ENCODE data around the gene EAPP. TPM values are rescaled to one million over a fixed set of nuclear protein-coding genes. Genes with fewer than 3 reads are reported as not detected.
"Not testable (repeated sequence)": the region's sequence is repeated elsewhere in the genome, so short reads cannot be mapped to it uniquely, and the experiment has no call there.

EAPP gene
- total RNA-seq, 1 donor from 2014 or later, result 35.1 TPM

DNA sequence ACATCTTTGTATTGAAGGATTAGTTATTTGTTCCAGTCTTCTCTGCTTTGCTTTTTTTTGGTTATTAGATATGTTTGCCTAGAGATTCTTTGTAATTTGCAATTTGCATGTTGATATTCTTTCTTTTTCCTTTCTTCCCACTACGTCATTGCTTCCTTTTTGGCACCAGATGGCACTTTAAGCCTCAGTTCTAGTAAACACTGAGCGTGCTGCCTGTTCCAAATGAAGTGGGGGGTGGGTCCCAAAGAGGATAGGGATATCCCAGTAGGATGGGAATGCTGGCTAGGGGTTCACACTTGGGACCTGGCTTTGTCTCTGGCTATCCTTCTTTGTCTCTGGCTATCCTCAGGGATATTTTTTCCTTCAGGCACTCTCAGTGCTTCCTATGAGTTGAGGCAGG, 17.0 kb downstream of the EAPP start:
- H3K36me3 Mint-ChIP-seq (ENCODE audit: low read depth), result peaks cover 50% of the 10 kb centered on the region

GRCh38 chr14:34521071-34521470, 18.4 kb downstream of the EAPP start:
- DNase-seq (ENCODE audit: low spot score); H3K4me1 Mint-ChIP-seq (ENCODE audit: low read depth); H3K27ac Mint-ChIP-seq; H3K4me3 Mint-ChIP-seq; H3K9me3 Mint-ChIP-seq; intact Hi-C loops (cut with micrococcal nuclease); H3K27me3 Mint-ChIP-seq (ENCODE audit: insufficient read depth): not testable (repeated sequence)
- H3K36me3 Mint-ChIP-seq (ENCODE audit: low read depth), result peaks cover 50% of the 10 kb centered on the region

More for the DNA sequence above, 17.0 kb downstream of the EAPP start:
- Mint-ChIP-seq H3K27ac (no peak overlapping the region), H3K4me1 (ENCODE audit: low read depth) (peaks cover 4% of the 10 kb centered on the region), H3K27me3 (ENCODE audit: insufficient read depth) (no peaks in the 10 kb centered on the region), H3K9me3 (no peaks in the 10 kb centered on the region), H3K4me3 (no peak overlapping the region)
- no peak for DNase-seq (ENCODE audit: low spot score)
- intact Hi-C loops (cut with micrococcal nuclease), result no loop called here

DNA sequence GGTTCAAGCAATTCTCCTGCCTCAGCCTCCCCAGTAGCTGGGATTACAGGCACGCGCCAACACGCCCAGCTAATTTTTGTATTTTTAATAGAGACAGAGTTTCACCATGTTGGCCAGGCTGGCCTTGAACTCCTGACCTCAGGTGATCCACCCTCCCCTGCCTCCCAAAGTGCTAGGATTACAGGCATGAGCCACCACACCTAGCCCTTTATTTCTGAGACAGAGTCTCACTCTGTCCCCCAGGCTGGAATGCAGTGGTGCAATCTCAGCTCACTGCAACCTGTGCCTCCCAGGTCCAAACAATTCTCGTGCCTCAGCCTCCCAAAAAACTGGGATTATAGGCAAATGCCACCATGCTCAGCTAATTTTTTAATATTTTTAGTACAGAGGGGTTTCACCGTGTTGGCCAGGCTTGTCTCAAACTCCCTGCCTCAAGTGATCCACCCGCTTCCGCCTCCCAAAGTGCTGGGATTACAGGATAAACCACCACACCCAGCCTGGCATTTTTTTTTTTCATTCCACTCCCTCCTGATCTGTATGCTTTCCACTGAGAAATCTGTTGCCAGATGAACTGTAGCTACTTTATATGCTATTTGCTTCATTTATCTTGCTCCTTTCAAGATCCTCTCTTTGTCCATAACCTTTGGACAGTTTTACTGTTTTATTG, 19.1 kb downstream of the EAPP start:
- DNase-seq (ENCODE audit: low spot score); H3K9me3 Mint-ChIP-seq; H3K27ac Mint-ChIP-seq; H3K4me3 Mint-ChIP-seq; H3K27me3 Mint-ChIP-seq (ENCODE audit: insufficient read depth); H3K4me1 Mint-ChIP-seq (ENCODE audit: low read depth); intact Hi-C loops (cut with micrococcal nuclease): not testable (repeated sequence)
- peaks cover 52% of the 10 kb centered on the region for H3K36me3 Mint-ChIP-seq (ENCODE audit: low read depth)

GRCh38 chr14:34507884-34508283, 31.6 kb downstream of the EAPP start:
- no peaks in the 10 kb centered on the region for H3K27me3 Mint-ChIP-seq (ENCODE audit: insufficient read depth)
- DNase-seq (ENCODE audit: low spot score), result no peak
- no peak overlapping the region for H3K27ac Mint-ChIP-seq
- no peaks in the 10 kb centered on the region for H3K36me3 Mint-ChIP-seq (ENCODE audit: low read depth)
- H3K4me3 Mint-ChIP-seq, result no peak overlapping the region
- no peaks in the 10 kb centered on the region for H3K9me3 Mint-ChIP-seq
- intact Hi-C loops (cut with micrococcal nuclease), result no loop called here
- no peaks in the 10 kb centered on the region for H3K4me1 Mint-ChIP-seq (ENCODE audit: low read depth)

- DNase-seq (ENCODE audit: low spot score), result no peak
- no peaks in the 10 kb centered on the region for H3K4me1 Mint-ChIP-seq (ENCODE audit: low read depth)
- intact Hi-C loops (cut with micrococcal nuclease), result no loop called here
- no peaks in the 10 kb centered on the region for H3K9me3 Mint-ChIP-seq
- H3K36me3 Mint-ChIP-seq (ENCODE audit: low read depth), result no peaks in the 10 kb centered on the region
- H3K27ac Mint-ChIP-seq, result no peak overlapping the region
- no peak overlapping the region for H3K4me3 Mint-ChIP-seq
- no peaks in the 10 kb centered on the region for H3K27me3 Mint-ChIP-seq (ENCODE audit: insufficient read depth)
These were observed 32.0 kb downstream of the EAPP start for GRCh38 chr14:34507459-34507858.

DNA sequence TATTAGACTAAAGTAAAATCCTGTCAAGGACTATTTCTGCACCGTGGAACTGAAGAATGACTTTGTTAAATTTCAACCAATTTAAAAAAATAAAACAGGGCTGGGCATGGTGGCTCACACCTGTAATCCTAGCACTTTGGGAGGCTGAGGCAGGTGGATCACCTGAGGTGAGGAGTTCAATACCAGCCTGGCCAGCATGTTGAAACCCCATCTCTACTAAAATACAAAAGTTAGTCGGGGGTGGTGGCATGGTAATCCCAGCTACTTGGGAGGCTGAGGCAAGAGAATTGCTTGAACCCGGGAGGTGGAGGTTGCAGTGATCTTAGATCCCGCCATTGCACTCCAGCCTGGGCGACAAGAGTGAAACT, 34.4 kb downstream of the EAPP start:
- not testable (repeated sequence) for DNase-seq (ENCODE audit: low spot score)

DNA sequence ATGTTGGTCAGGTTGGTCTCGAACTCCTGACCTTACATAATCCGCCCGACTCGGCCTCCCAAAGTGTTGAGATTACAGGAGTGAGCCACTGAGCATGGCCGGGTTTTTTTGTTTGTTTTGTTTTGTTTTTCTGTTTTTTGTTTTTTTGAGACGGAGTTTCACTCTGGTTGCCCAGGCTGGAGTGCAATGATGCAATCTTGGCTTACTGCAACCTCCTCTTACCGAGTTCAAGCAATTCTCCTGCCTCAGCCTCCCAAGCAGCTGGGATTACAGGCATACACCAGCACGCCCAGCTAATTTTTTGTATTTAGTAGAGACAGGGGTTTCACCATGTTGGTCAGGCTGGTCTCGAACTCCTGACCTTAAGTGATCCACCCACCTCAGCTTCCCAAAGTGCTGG, 35.5 kb downstream of the EAPP start:
- H3K27me3 Mint-ChIP-seq (ENCODE audit: insufficient read depth); DNase-seq (ENCODE audit: low spot score); H3K36me3 Mint-ChIP-seq (ENCODE audit: low read depth); H3K4me1 Mint-ChIP-seq (ENCODE audit: low read depth); H3K9me3 Mint-ChIP-seq; H3K4me3 Mint-ChIP-seq; H3K27ac Mint-ChIP-seq; intact Hi-C loops (cut with micrococcal nuclease): not testable (repeated sequence)

More for the DNA sequence above, 34.4 kb downstream of the EAPP start:
- H3K27me3 Mint-ChIP-seq (ENCODE audit: insufficient read depth); H3K36me3 Mint-ChIP-seq (ENCODE audit: low read depth); intact Hi-C loops (cut with micrococcal nuclease); H3K9me3 Mint-ChIP-seq; H3K4me1 Mint-ChIP-seq (ENCODE audit: low read depth); H3K27ac Mint-ChIP-seq; H3K4me3 Mint-ChIP-seq: not testable (repeated sequence)

- DNase-seq (ENCODE audit: low spot score), result no peak
- H3K27ac Mint-ChIP-seq, result no peak overlapping the region
- no peaks in the 10 kb centered on the region for H3K9me3 Mint-ChIP-seq
- H3K4me1 Mint-ChIP-seq (ENCODE audit: low read depth), result no peaks in the 10 kb centered on the region
- intact Hi-C loops (cut with micrococcal nuclease), result no loop called here
- no peaks in the 10 kb centered on the region for H3K27me3 Mint-ChIP-seq (ENCODE audit: insufficient read depth)
- H3K4me3 Mint-ChIP-seq, result no peak overlapping the region
- no peaks in the 10 kb centered on the region for H3K36me3 Mint-ChIP-seq (ENCODE audit: low read depth)
These were observed 36.8 kb downstream of the EAPP start for GRCh38 chr14:34502545-34503225.

GRCh38 chr14:34502001-34502400, 37.5 kb downstream of the EAPP start:
- Mint-ChIP-seq H3K27me3 (ENCODE audit: insufficient read depth) (no peaks in the 10 kb centered on the region), H3K27ac (no peak overlapping the region), H3K9me3 (no peaks in the 10 kb centered on the region), H3K4me1 (ENCODE audit: low read depth) (no peaks in the 10 kb centered on the region), H3K36me3 (ENCODE audit: low read depth) (no peaks in the 10 kb centered on the region), H3K4me3 (no peak overlapping the region)
- DNase-seq (ENCODE audit: low spot score), result no peak
- intact Hi-C loops (cut with micrococcal nuclease), result no loop called here

DNA sequence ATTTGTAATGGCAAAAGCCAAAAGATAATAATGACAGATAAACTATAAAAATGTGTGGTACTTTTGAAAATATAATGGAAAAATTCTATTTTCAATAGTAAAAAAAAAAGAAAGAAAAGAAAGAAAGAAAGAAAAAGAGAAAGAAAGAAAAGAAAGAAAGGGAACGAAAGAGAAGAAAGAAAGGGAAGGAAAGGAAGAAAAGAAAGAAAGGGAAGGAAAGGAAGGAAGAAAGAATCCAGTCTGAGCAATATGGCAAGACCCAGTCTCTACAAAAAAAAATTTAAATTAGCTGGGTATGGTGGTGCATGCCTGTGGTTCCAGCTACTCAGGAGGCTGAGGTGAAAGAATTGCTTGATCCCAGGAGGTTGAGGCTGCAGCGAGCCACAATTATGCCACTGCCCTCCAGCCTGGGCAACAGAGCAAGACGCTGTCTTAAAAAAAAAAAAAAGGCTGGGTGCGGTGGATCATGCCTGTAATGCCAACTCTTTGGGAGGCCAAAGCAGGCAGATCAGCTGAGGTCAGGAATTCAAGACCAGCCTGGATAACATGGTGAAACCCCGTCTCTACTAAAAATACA, 38.4 kb downstream of the EAPP start:
- H3K36me3 Mint-ChIP-seq (ENCODE audit: low read depth), result no peaks in the 10 kb centered on the region
- intact Hi-C loops (cut with micrococcal nuclease), result no loop called here
- H3K4me1 Mint-ChIP-seq (ENCODE audit: low read depth), result no peaks in the 10 kb centered on the region
- H3K9me3 Mint-ChIP-seq, result no peaks in the 10 kb centered on the region
- H3K27ac Mint-ChIP-seq, result no peak overlapping the region
- no peak for DNase-seq (ENCODE audit: low spot score)
- no peak overlapping the region for H3K4me3 Mint-ChIP-seq
- H3K27me3 Mint-ChIP-seq (ENCODE audit: insufficient read depth), result no peaks in the 10 kb centered on the region

- Mint-ChIP-seq H3K4me3 (no peak overlapping the region), H3K27ac (no peak overlapping the region), H3K9me3 (no peaks in the 10 kb centered on the region), H3K27me3 (ENCODE audit: insufficient read depth) (peaks cover 1% of the 10 kb centered on the region), H3K4me1 (ENCODE audit: low read depth) (no peaks in the 10 kb centered on the region), H3K36me3 (ENCODE audit: low read depth) (no peaks in the 10 kb centered on the region)
- intact Hi-C loops (cut with micrococcal nuclease), result loop anchor here (1.0 kb wide), 1 partner anchor 168 kb away; no protein-coding TSS in a partner anchor
- DNase-seq (ENCODE audit: low spot score), result no peak
These were observed 40.7 kb downstream of the EAPP start for GRCh38 chr14:34498684-34499412.

DNA sequence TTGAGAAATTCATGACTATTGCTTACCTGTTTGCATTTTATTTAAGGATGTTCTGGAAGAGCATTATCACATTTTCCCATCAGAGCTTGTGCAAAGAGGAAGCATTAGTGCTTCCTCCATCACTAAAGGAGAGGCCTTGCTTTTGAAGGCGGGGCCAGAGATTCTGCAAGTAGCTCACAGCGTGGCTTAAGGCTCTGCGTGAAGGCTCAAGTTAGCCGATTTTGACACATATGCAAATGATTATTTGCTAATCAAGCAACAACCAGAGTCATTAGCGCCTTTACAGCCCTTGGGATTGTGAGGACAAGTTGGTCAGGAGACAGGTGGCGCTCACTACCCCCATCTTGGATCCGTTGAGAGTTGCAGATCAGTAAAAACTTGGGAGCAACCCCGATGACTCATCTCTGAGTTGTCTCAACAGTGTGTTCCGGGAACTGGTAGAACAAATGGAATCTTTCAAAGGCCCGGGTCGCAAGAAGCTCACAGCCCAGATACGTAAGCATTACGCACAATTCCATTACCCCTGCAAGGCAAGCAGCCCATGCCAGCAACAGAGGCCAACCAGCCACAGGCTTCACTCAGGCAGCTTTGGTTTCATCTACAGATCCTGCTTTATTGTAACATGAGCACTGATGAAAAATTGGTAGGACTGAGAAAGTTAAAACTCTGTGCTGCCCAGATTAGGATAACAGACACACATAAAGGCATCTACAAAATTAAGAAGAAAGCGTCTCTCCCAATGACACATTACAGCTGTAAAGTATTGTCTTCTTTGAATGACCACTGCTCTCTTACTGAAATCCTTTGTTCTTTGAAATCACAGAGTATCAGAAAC, 42.6 kb downstream of the EAPP start:
- intact Hi-C loops (cut with micrococcal nuclease), result no loop called here
- H3K27ac Mint-ChIP-seq, result no peak overlapping the region
- peaks cover 1% of the 10 kb centered on the region for H3K27me3 Mint-ChIP-seq (ENCODE audit: insufficient read depth)
- no peaks in the 10 kb centered on the region for H3K4me1 Mint-ChIP-seq (ENCODE audit: low read depth)
- H3K4me3 Mint-ChIP-seq, result no peak overlapping the region
- H3K9me3 Mint-ChIP-seq, result no peaks in the 10 kb centered on the region
- no peaks in the 10 kb centered on the region for H3K36me3 Mint-ChIP-seq (ENCODE audit: low read depth)
- no peak for DNase-seq (ENCODE audit: low spot score)

Data from activated T-helper 1 cell treated with anti-CD3 and anti-CD28 coated beads, Interleukin-12 subunit alpha, Interleukin-12 subunit beta, Interleukin-2, Interleukin-4 antibody, amounts not matched to agents 30 ng/mL and 10 ng/mL and 1 ng/mL, durations not matched to agents 14 hours and 24 hours and 36 hours (primary cell).